Activated CD8-positive, alpha-beta memory T cell treated with anti-CD3 and anti-CD28 coated beads, Interleukin-2, amount 50 U/mL, for 4 hours (primary cell): ENCODE results near the gene PLXDC2.
"Not testable (repeated sequence)": the region's sequence is repeated elsewhere in the genome, so short reads cannot be mapped to it uniquely, and the experiment has no call there.

Experiments used
- DNase-seq: peaks from one replicate; pipeline ENCODE4 v3.0.0-alpha.2; 2020

PLXDC2 gene

DNA sequence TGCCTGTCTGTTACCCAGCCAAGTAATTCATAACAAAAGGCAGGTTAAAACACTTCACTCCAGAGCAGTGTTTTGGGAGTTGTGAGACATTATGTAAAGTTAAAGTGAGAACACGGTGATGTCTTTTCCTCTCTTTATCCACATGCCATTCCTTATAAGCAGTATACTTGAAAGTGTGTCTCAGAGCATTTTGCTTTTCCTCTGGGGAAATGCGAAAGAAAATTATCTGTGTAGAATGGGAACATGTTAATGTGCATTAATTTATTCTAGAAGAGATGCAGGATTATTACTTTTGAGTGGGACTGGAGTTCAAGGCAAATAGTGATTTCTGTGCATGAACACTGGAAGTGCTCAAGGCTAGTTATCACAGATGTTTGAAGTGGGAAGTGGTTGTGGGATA lies 170.4 kb downstream of the PLXDC2 start:
- no peak for DNase-seq

DNA sequence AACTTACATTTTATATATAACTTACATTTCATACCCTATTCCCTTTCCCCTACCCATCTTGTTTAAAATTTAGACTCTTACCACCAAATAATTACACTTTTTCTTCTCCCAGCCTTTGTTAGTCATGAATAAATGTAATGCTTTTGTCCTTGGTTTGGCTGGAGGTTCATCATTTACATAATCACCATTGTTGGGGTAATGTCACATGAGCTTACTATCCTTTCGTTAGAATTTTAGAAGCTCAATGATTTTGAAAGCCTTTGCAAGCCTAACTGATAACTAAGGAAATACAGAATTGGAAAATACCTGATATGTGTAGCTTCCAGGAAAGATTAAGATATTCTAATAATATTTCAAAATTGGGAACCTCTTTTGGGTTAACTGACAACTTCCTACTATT lies 171.7 kb downstream of the PLXDC2 start:
- no peak for DNase-seq

DNA sequence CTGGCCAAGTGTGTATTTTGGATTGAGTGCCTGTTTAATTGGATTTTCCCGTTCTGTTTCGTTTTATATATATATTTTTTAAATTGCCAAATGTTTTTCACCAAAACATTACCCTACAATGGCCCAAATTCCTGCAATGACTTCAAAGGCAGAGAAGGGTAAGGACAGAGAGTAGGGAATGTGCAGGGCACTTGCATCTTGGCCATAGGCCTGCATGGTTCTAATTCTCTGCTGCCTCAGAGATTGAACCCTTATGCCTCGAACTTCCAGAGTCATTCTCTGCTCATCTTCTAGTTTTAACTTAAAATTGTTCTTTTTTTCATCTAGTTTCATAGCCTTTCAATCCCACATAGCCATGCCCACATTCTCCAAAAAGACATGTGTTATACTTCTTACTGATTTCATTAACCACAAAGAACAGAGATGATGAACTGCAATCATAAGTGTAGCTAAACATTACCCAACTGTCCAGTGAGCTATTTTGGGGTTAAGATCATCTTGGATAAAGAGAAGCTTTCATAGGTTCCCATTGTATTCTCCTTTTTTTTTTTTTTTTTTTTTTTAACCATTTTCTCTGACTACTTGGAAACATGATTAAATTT lies 177.6 kb downstream of the PLXDC2 start:
- no peak for DNase-seq

DNA sequence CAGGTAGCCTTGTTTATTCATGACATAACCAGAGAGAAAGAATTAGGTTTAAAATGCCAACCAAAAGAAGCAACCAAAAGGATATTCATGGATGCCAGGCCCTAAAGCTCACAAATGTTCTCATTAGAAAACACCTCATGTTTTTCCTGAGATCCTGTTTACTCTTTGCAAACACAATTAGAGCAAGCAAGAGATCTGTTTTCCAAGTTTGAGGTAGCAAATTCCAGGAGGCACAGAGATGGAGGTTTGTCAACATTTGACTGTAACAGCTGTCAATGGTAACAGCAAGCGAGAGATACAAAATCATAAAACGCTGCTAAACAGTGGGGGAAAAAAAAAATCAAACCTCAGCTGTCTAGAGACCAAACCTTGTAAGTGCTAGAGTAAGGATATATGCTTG lies 182.2 kb downstream of the PLXDC2 start:
- no peak for DNase-seq

DNA sequence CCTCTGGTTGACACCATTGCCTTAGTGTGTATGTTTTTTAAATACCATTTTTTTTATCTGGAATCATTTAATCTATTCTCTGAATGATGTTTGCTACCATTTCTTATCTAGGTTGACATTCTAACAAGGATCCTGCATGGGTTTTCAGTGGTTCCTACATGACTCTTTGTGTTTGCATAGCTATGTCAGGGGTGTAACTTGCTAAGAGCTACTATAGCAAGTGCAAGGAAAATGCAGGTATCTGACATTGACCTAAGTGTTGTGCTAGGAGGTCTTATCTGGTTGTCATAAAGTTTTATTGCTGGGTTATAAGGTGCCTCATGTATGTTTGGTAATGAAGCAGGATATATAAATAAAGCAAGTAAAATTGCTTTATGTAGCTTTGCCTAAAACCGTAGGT lies 183.2 kb downstream of the PLXDC2 start:
- no peak for DNase-seq

DNA sequence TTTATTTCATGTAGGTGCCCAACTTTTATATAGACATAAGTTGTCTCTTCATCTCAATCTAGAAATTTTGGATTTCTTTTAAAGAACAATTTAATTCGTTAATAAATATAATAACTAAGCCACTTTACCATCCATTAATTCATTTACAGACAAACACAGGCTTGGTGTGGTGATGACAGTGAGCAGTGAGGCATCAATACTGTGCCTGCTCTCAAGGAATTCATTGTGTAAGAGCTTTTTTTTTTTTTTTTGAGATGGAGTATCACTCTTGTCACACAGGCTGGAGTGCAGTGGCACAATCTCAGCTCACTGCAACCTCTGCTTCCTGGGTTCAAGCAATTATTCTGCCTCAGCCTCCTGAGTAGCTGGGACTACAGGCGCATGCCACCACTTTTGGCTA lies 185.8 kb downstream of the PLXDC2 start:
- DNase-seq = not testable (repeated sequence)

DNA sequence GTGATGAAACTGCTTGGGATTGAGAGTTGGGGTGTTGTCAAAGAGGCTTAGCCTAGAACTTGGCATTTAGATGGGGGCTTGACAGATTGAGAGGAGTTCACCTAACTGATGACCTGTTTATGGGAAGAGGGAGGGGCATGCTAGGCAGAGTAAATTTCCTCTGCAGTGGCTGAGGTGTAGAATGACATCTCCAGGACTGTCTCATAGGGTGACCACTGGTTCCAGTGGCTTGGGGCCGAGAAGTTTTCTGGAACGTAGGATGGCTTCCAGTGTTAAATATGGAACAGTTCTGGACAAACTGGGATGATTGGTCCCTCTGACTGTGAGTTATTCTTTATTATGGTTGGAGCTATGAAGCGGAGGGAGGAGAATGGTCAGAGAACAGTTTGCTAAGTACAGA lies 186.4 kb downstream of the PLXDC2 start:
- no peak for DNase-seq

DNA sequence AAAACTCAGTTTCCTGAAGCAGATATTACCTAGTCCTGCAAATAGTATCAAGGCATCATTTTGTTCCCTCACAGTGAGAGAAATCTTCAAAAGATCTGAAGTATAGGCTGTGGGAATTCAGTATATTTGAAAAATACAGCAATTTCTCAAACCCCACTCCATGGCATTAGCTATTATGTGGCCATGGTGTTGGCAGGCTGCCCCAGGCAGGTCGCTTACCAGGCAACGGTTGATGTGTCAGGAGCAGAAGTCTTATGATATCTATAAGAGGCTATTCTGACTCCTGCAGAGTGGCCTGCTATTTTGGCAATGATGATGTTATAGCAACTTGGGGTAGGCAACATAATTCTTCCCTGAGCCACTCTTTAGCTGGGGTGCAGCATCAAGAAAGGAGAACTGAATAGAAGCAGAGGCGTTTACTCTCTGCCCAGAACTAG lies 187.9 kb downstream of the PLXDC2 start:
- DNase-seq = no peak

DNA sequence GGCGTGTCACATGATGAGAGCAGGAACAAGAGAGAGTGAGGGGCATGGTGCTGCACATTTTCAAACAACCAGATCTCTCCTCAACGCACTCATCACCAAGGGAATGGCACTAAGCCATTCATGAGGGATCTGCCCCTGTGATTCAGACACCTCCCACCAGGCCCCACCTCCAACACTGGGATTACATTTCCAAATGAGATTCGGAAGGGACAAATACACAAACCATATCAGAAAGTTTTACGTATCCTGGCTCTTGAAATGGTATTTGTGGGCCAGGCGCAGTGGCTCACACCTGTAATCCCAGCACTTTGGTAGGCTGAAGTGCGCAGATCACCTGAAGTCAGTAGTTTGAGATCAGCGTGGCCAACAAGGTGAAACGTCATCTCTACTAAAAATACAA lies 189.4 kb downstream of the PLXDC2 start:
- no peak for DNase-seq

DNA sequence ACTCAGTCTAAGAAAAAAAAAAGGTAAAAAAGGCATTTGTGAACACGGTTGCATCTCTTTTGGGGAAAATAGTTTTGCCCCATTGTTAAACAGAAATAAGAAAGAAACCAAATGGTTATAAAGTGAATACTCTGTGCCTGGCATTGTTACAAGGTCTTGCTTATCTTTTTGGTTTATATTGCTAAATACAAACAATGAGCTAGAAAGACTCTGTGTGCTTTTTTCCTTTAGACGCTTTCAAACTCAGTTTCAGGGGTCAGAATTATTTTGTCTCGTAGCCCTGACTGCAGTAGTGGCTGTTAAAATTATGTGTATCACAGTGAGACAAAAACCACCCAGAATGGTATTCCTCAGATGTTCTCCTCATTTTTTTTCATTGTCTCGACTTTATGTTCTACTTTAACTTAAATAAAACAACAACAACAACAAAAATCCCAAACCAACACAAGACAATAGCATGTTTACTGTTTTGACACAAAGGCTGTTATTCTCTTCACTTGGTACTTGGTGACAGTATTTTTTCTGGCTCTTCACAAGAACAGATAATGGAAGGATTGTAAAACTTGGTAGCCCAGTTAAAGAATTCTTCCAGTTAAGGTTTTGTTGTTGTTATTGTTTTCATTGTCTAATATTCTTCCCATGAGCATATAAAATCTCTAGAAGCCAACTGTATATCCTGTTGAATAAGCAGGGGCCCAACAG lies 190.1 kb downstream of the PLXDC2 start:
- DNase-seq = no peak

DNA sequence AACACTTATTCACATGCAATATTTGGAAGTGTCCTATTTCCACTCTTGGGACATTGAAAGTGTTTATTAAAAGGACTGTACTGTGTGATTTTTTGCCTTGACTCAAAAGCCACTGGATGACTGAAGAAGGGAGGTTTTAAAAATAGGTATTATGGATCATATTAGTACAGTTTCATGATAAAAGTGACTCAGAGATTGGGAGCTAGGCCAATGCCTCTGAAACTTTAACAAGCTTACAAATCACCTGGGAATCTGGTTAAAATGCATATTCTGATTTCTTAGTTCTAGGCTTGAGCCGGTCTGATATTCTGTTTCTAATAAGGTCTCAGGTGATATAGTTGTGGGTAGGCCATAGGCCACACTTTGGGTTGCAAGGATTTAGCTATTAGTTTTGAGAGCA lies 191.2 kb downstream of the PLXDC2 start:
- no peak for DNase-seq

DNA sequence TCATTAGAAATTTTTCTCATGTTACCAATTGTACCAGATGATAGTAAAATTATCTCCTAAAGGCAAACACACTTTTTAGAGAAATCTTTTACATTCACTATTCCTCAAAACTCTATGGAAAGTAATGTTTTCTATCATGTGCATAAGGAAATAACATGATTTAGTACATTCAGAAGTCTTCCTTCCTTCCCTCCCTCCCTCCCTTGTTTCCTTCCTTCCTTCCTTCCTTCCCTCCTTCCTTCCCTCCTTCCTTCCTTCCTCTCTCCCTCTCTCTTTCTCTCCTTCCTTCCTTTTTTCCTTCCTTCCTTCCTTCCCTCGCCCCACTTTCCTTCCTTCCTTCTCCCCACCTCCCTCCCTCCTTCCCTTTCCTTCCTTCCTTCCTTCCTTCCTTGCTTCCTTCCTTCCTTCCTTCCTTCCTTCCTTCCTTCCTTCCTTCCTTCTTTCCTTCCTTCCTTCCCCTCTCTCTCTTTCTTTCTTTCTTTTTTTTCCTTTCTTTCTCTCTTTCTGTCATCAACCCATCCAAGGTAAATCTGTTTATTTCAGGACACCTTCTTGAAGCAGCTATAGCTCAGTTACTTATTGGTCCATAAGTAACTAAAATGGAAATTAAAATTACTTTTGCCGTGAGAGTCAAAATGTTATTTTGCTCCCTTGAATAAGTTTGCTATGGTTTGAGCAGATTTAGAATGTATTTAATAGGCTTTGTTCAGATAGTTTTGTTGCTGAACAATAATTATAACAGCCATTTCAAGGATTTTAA lies 197.9 kb downstream of the PLXDC2 start:
- no peak for DNase-seq

DNA sequence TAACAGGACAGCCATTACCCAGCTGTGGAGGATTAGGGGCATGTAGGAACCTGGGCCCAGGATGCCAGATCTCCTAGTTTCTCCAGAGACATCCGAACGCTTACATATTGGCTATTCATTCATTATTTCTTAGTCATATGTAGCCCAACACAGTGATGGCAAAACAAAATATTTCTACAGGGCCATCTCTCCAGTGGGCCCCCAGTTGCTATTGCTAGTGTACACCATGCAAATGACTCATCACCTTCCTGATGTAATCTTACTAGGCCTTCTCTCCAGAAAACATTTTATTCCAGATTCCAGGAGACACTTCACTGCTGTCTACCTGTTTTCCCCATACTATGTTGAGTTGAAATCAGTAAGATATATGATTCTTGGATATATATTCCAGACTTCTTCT lies 201.7 kb downstream of the PLXDC2 start:
- no peak for DNase-seq

DNA sequence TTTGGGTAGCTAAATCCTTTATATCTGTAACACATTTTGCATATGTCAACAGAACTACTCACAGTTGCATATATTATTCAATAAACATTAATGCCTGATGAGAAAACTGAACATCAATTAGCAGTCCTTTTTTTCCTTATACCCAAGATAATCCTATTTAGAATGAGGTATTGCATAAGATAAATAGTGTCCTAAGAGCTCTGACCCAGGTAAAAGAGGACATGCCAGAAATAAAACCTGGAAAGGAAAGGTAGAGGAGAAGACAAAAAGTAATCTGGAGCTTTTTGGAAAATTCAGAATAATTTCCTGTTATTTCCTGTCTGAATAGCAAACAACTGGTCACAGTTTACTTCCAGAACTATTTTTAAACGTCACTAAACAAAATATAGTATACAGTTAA lies 204.4 kb downstream of the PLXDC2 start:
- no peak for DNase-seq

DNA sequence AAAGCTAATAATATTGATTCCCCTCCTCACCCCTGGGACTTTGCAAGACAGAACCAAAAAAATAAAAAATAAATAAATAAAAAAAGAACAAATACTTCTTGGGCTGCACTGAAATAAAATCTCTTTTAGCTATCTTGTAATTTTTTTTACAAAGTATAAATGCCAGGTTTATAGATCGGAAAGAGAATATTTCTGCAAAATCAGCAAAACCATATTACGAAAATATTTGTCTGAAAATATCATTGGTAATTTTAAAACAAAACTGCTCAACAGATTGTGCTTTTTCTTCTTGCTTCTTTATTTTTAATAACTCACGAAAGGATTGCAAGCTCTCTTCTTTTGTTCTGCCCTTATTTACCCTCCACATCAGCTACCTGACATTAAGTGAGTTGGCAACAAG lies 213.3 kb downstream of the PLXDC2 start:
- DNase-seq = no peak

DNA sequence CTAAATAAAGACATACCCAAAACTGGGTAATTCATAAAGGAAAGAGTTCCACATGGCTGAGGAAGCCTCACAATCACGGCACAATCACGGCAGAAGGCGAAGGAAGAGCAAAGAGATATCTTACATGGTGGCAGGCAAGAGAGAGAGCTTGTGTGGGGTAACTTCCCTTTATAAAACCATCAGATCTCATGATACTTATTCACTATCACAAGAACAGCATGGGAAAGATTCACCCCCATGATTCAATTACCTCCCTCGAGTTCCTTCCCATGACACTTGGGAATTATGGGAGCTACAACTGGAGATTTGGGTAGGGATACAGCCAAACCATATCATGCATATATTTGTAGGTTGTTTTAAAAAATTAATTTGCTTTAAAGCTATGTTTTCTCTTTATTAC lies 217.2 kb downstream of the PLXDC2 start:
- DNase-seq = no peak

DNA sequence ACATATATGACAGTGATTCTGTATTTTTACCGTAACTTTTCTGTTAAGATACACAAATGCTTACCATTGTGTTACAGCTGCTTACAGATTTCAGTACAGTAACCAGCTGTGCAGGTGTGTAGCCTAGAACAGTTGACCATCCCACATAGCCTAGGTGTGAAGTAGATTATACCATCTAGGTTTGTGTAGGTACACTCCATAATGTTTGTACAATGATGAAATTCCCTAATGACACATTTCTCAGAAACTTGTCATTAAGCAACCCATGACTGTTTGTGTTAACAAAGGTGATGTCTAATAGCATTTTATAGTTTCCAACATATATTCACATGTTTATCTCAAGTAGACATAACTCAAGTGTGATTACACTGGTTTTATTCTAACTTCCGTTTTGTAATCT lies 218.5 kb downstream of the PLXDC2 start:
- DNase-seq = no peak

DNA sequence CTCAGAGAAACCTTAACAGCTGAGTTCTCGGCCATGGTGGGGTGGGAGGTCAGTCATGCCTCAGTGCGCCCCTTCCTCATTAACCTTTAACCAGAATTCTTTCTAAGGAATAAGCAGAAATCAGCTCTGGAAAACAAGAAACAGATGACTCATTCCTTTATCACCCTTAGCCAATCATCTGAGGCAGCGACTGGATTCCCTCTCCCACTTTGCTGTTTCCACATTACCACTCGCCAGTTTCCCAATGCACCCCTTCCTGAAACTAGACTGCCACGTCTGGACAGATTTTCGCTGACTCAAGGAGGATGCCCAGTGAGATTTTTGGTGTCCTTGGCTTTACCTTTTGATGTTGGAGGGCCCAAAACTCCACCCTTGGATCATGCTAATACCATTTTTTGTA lies 223.8 kb downstream of the PLXDC2 start:
- DNase-seq = no peak

DNA sequence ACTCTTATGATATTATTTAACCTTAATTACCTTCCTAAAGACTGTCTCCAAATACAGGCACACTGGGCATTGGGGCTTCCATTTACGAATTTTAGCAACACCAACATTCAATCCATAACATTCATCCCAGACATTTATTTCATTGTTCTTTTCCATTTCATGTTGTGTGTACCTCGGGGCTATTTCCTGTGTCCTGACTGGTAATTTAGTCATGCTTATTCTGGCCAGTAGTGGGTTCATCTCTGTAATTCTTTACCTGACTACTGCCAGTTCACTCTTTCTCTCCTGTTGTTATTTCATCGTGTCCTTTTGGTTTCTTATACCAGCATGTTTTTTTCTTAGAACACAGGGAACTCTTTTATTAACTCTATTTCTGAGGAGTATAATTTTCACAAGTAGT lies 225.7 kb downstream of the PLXDC2 start:
- DNase-seq = no peak

DNA sequence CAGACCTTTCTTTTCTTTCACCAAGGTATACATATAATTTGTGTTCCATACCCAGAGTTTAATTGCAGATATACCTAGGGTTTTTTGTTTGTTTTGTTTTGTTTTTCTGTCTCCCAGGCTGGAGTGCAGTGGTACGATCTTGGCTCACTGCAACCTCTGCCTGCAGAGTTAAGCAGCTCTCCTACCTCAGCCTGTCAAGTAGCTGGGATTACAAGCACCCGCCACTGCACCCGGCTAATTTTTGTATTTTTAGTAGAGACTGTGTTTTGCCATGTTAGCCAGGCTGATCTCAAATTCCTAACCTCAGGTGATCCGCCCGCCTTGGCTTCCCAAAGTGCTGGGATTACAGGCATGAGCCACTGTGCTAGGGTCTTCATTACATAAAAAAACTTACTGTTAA lies 228.9 kb downstream of the PLXDC2 start:
- not testable (repeated sequence) for DNase-seq

DNA sequence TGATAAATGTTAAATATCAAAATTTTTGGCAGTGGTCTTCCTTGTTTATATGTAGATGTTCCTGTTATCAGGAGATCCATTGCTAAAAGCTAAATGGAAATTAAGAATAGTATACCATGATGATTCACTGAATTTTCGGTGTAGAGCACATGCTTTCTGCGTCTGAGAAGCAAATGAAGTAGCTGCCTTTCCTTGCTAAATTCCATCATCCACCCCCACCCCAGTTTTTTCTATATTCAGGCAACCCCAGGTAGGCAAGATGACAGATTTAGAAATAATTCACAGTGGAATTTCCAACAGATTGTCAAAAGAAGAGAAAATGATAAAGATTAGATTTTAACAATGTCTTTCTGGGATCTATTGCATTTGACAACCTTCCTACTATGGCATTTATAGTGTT lies 231.9 kb downstream of the PLXDC2 start:
- no peak for DNase-seq

DNA sequence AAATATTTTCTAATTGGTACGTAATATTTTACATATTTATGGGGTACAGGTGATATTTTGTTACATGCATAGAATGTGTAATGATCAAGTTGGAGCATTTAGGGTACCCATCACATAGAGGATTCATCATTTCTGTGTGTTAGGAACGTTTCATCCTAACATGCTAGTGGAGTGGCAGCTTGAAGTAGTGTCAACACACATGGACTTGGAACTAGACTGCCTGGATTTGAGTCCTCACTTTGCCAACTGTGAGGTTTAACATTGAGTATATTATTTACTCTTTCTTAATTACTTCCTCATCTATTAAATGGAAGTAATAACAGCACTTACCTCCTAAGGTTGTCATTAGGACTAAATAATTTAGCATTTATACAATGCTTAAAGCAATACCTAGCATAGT lies 241.9 kb downstream of the PLXDC2 start:
- DNase-seq = no peak

DNA sequence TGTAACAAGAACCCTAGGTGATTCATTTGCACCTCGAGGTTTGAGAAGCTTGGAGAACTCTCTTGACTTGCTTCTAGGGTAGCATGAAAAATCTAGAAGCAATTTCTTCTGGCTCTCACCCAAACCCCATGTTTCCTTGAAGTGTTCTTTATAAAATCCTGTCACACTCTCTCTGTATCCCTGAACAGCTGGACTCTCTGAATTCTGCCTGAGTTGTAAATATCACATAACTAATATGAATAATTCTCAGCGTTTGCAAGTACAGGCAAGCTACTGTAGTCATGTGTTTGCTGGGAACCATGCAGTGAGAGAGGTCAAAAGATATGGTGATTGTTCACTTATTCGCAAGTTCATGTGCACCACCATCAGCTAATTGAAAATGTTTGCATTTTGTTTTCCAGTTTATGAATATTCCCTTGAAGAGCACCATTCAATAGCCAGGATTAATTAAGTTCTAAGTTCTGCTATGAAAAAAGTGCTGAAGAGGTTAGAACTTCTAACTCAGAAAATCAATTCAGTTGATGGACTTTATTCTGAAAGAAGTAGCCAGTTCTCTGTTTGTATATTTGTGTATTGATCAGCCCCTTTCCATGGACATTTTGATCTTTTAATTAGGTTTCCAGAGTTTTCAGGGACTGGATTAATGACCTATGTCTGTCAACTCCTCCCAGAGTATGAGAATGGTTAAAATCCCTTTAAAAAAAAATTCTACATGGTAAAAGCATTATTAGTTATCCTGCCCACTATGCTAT lies 243.0 kb downstream of the PLXDC2 start:
- DNase-seq = no peak

DNA sequence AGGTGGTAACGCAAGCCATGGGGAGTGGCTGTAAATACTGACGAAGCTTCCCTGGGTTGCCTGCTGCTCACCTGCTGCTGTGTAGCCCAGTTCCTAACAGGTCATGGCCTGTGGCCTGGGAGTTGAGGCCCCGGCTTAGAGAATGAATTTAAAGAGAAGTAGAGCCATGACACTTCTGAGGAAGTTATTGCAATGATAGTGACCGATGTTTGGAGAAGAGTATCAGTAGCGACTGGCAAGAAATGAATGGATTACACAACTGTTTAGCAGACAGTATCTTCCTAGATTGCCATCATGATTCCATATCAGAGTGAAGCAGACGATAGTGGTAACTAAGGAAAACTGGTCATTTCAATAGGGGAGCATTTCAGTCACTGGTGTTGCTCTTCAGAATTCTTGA lies 249.6 kb downstream of the PLXDC2 start:
- DNase-seq = no peak
